ENCODE results near the gene KRTAP10-12.

GRCh38 chr21:44742418-44743153 is 45.6 kb downstream of the KRTAP10-12 start:
- TF ChIP-seq CTCF (IDR thresholded peaks at IDR 0.05) (peak in 1 of 6 experiments; percentile 41), POLR2A (IDR thresholded peaks at IDR 0.05) (no peak)

All from esophagus squamous epithelium (tissue), 4 donors.